ENCODE measurements around the gene CTSL.

CTSL gene

DNA sequence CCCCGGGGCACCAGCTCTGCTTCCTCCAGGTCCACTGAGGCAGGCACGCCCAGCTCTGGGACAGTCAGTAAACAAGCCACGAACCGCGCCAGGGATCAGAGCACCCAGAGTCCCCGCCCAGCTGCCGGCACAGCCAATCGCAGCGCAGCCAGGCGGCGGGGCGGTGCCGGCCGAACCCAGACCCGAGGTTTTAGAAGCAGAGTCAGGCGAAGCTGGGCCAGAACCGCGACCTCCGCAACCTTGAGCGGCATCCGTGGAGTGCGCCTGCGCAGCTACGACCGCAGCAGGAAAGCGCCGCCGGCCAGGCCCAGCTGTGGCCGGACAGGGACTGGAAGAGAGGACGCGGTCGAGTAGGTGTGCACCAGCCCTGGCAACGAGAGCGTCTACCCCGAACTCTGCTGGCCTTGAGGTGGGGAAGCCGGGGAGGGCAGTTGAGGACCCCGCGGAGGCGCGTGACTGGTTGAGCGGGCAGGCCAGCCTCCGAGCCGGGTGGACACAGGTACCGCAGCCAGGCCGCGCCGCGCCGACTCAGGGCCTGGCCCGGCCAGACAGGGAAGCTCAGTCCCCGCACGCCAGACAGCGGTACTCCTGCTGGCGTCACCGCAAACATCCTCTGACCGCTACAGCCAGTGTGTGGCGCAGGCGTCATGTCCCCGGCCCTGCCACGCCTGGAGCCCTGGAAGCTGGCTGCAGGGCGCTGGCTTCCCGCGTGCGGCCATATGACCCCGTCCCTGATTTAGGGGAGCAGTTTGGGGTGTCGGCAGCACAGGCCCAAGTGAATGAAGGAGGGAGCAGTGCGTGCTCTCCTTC, at the start of gene CTSL:
CTSL (plus strand) TSS at position 220 of the 810 bp plus-strand sequence. CDS start 1,485 bp downstream, outside the sequence.
- DNase-seq (ENCODE audit: extremely low spot score): peak; percentile 79
- TF ChIP-seq, protein P1, sequence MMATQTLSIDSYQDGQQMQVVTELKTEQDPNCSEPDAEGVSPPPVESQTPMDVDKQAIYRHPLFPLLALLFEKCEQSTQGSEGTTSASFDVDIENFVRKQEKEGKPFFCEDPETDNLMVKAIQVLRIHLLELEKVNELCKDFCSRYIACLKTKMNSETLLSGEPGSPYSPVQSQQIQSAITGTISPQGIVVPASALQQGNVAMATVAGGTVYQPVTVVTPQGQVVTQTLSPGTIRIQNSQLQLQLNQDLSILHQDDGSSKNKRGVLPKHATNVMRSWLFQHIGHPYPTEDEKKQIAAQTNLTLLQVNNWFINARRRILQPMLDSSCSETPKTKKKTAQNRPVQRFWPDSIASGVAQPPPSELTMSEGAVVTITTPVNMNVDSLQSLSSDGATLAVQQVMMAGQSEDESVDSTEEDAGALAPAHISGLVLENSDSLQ (IDR thresholded peaks at IDR 0.05): no peak
- TF ChIP-seq L3MBTL2 (conservative IDR thresholded peaks at IDR 0.05) (peak; percentile 83), CTBP1 (IDR thresholded peaks at IDR 0.05; ENCODE audit: borderline replicate concordance) (no peak)
- ChIA-PET CTCF (no interaction called here), POLR2A (interaction anchor here (0.7 to 1.7 kb wide), 6 partner anchors 9 to 141 kb away, joined by 3 to 8 read pairs (median 4); no protein-coding TSS in a partner anchor)

DNA sequence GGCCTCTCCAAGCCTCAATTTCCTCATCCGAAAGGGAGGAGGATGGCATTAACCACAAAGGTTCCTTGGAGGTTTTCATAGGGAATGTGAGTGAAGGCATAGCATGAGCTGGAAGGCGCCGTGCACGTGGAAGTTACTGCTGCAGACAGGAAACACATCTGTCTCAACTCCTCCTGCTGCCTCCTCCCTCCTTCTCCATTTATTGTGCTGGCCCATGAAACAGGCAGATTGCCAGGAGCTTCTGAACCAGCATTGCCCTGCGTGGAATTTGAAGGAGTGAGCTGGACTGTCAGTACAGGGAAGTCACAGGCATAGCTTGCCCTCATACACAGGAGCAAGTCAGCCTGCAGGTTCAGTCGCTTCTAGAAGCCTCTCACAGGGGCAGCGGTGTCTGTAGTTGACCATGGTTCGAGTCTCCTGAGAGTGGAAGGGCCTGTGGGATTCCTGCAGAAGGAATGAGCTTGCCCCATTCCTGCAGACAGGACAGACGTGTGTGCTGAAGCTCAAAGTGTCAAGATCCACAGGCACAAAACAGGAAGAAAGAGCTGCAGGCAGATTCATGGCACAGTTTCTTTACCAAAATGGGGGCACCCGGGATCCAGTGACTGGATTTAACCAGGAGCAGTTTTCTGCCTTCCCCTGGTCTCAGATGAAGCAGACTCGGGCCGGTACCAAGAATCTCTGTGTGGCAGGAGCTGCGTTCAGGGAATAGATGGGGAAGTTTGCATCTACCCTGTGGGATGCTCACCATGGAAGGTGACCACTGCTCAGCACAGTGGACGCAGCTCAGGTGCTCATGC, 48.7 kb upstream of the CTSL start:
- DNase-seq (ENCODE audit: extremely low spot score): no peak
- no peak for TF ChIP-seq FOXK2 (IDR thresholded peaks at IDR 0.05)
- ChIA-PET POLR2A (no interaction called here), CTCF (no interaction called here)

DNA sequence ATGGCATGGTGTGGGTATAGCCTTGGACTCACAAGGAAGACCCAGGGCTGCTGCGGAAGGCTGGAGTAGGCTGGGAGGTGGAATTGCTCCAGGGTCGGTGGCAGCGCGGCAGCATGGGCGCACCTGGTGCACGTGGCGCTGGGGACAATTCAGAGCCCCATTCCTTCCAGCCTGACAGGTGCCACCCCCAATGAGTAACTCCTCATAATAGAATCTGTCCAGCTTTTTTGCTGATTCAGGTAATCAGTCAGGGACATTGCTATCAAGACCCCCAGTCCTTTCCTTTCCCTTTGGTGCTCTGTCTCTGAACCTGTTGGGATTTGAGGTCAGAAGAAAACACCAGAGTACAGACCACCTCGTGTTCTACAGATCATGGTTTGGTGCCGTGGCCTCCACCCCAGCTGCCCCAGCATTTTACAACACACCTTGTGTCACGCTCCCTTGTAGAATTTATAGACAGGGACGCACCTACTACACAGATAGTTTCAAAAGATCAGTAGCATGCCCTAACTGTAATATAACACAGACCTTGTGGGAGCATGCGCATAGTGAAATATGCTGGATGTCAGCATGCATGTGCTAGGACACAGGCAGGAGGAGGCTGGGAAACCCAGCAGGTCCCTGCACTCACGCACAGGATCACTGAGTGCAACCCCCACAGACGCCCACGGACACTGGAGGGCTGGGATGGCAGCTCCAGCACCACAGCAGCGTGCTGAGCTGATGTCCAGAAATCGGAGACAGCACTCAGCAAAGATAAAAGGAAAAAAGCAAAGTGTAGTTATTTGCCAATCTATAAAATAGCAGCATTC, 47.9 kb upstream of the CTSL start:
- ChIA-PET POLR2A (no interaction called here), CTCF (no interaction called here)
- TF ChIP-seq HDGF (IDR thresholded peaks at IDR 0.05; ENCODE audit: borderline replicate concordance): no peak
- no peak for TF ChIP-seq BHLHE40 (IDR thresholded peaks at IDR 0.05; ENCODE audit: borderline replicate concordance)
- no peak for TF ChIP-seq TARDBP (IDR thresholded peaks at IDR 0.05)
- TF ChIP-seq SUZ12 (IDR thresholded peaks at IDR 0.05): no peak
- TF ChIP-seq ZNF384 (IDR thresholded peaks at IDR 0.05): no peak
- TF ChIP-seq ARNT (IDR thresholded peaks at IDR 0.05): no peak
- TF ChIP-seq FOXK2 (IDR thresholded peaks at IDR 0.05): no peak
- no peak for DNase-seq (ENCODE audit: extremely low spot score)

DNA sequence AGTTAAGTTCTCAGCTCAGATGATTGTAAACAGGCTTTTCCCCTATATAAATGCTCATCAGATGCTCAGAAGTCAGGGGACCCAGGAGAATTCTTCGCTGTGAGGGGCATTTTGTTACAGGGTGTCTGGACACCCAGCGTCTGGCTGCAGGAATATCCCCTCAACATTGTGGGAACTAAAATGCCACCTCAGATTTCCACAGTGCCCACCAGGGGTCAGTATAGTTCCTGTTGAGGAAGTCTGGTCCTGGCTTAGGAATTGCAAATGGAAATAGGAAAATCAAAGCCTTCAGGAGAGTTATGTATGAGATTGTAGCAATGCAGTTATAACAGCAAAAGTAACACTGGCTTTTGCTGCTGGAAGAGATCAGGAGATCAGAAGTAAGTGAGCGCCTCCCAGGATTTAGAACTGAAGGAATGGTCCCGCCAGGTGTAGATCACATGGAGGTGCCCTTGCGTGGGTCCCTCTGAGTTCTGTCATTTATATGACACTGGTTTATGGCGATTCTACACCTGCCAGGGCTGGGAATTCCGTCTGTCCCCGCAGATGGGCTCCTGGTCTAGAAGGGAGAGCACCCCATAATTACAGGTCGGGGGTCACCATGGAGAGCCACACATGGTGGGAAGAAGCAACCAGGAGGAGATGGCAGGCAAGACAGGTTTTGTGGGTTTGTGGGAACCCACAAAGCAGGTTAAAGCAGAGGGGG, 47.1 kb upstream of the CTSL start:
- DNase-seq (ENCODE audit: extremely low spot score): peak; percentile 71
- ChIA-PET CTCF (no interaction called here), POLR2A (no interaction called here)
- TF ChIP-seq SP1 (IDR thresholded peaks at IDR 0.05) (no peak), CTBP1 (IDR thresholded peaks at IDR 0.05; ENCODE audit: borderline replicate concordance) (no peak), FOXA1 (IDR thresholded peaks at IDR 0.05) (no peak), HDGF (IDR thresholded peaks at IDR 0.05; ENCODE audit: borderline replicate concordance) (no peak), TARDBP (IDR thresholded peaks at IDR 0.05) (no peak), L3MBTL2 (conservative IDR thresholded peaks at IDR 0.05) (no peak), NFRKB (IDR thresholded peaks at IDR 0.05) (no peak), FOXM1 (IDR thresholded peaks at IDR 0.05; ENCODE audit: borderline replicate concordance) (no peak), SUZ12 (IDR thresholded peaks at IDR 0.05) (no peak), LEF1 (IDR thresholded peaks at IDR 0.05; ENCODE audit: borderline replicate concordance) (no peak), ZNF384 (IDR thresholded peaks at IDR 0.05) (no peak), BHLHE40 (IDR thresholded peaks at IDR 0.05; ENCODE audit: borderline replicate concordance) (no peak), ARNT (IDR thresholded peaks at IDR 0.05) (no peak)
- TF ChIP-seq, protein P1 (IDR thresholded peaks at IDR 0.05): no peak

DNA sequence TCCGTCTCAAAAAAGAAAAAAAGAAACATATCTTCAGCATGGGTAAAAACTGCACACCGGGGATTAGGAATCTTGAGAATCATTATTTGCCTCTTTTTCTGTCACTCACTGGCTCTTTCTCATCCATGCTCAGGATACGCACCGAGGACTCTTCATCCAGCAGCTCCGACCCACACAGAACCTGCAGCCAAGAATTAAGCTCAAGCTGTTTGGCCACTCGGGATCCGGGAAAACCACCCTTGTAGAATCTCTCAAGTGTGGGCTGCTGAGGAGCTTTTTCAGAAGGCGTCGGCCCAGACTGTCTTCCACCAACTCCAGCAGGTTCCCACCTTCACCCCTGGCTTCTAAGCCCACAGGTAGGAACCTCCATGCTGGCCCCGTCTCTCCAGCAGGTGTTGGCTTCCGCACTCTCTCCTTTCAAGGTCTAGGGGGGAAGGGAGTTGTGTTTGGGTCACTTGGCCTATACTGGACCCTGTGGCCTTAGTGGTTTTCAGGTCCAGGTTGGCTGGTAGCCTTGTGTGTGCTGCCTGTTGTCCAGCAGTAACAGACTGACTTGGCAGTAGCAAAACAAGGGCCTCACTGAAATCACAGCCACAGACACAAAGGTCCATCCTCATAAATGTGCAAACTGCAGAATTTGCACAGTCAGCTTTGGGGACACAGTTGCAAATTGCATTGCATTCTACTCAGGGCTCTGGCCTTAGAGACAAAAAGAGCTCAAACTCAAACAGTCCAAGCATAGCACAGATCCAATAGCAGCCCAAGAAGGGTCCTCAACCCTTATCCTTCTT, 44.5 kb upstream of the CTSL start:
- TF ChIP-seq L3MBTL2 (conservative IDR thresholded peaks at IDR 0.05) (no peak), SUZ12 (IDR thresholded peaks at IDR 0.05) (no peak)
- ChIA-PET CTCF (interaction anchor here (0.5 kb wide), 1 partner anchor 326 kb away, joined by 3 read pairs; no protein-coding TSS in a partner anchor), POLR2A (no interaction called here)
- DNase-seq (ENCODE audit: extremely low spot score): no peak

DNA sequence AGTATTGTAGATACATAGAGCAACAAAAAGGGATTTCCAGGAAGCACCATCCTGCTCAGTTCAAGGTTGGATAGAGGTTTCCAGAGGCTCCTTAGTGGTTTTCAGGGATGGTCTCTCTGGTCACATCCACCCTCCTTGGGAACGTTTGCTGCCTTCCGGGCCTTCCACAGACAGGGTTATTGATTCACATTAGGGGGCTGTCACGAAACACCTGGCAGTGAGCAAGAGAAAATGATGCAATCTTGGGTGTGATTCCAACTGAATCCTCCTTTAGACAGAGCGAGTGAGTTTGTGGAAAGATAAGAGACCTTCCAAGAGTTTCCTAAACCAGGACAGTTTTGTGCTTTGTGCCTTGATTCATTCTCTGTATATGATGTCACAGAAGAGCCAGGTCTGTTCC, 43.8 kb upstream of the CTSL start:
- ChIA-PET CTCF (interaction anchor here (0.5 kb wide), 1 partner anchor 326 kb away, joined by 3 read pairs; no protein-coding TSS in a partner anchor), POLR2A (no interaction called here)
- DNase-seq (ENCODE audit: extremely low spot score): no peak
- TF ChIP-seq, protein P1 (IDR thresholded peaks at IDR 0.05): no peak
- TF ChIP-seq ARNT (IDR thresholded peaks at IDR 0.05) (no peak), ELF4 (IDR thresholded peaks at IDR 0.05) (no peak), ZNF384 (IDR thresholded peaks at IDR 0.05) (no peak), FOXM1 (IDR thresholded peaks at IDR 0.05; ENCODE audit: borderline replicate concordance) (no peak), NFRKB (IDR thresholded peaks at IDR 0.05) (no peak), FOXA1 (IDR thresholded peaks at IDR 0.05) (no peak), LEF1 (IDR thresholded peaks at IDR 0.05; ENCODE audit: borderline replicate concordance) (no peak), TARDBP (IDR thresholded peaks at IDR 0.05) (no peak), CTBP1 (IDR thresholded peaks at IDR 0.05; ENCODE audit: borderline replicate concordance) (no peak), BHLHE40 (IDR thresholded peaks at IDR 0.05; ENCODE audit: borderline replicate concordance) (no peak)
